GM21619 (cell line): ENCODE results near the gene TRIP13.
"Not testable (repeated sequence)": the region's sequence is repeated elsewhere in the genome, so short reads cannot be mapped to it uniquely, and the experiment has no call there.

Experiments used
- ATAC-seq: cut with Tn5 transposase; IDR thresholded peaks from one replicate; pipeline ENCODE4 v1.9.1; 2021; ENCODE audit not compliant: unreplicated experiment

The TRIP13 gene

DNA sequence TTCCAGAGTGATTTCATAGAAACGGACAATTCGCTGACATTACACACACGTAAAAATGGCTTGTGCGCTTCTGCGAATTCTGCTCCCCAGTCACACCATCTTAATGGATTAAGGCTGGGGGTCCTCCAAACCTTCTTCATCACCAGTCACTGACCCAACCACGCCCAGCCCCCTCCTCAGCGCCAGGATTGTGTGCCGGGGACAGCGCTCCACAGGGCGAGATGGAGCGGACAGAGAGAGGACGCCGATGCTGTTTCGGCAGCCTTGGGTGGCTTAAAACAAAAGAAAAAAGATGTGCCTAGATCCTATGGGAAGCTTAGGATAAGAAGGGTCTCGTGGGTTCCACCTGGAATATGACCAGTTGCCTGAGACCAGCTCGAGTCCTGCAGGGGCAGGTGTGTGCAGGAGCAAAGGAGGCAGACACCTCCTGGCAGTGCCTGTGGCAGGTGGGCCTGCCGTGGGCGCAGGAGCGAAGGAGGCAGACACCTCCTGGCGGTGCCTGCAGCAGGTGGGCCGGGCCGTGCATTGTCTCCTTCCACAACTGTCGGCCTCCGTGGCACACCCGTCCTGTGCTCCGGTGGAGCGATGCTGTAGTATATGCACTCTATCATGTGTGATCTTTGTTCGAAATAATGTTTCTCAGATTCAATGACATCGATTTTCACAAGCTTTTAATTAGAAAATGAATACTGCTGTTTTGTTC is 20.9 kb upstream of the TRIP13 start:
- no peak for ATAC-seq

DNA sequence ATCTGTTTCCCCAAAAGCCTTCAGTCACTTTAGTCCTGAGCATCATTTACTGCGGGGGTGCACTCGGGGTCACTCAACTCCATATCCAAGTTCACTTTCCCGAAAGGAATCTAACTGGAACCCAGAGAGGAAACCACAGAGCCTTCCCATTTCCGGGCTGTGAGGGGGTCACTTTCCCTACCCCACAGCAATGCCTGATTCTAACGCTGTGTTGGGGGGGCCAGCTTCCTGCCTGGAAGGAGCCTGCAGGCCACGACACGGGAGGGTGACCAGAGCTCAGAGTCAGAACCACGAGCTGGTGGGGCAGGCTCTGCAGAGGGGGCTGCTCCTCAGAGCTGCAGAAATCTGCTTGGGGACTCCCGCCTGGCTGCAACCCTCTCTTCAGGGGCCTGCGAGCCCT is 20.4 kb upstream of the TRIP13 start:
- no peak for ATAC-seq

DNA sequence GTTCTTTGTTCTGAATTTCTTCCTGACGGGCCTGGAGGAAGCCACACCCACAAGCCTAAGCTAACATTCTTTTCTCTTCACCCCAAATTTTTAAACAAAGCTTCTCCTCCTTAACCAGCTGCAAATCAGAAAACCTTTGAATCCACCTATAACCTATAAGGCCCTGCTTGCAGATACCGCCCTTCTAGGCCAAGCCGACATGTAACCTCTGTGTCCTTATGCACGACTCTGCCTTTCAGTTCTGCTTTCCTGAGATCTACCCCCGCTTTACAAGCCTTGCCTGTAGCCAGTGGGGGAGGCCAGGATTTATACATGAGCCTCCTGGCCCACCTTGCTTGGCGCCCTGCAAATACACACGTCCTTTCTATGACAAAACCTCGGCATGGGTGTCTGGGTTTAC is 19.4 kb upstream of the TRIP13 start:
- no peak for ATAC-seq

DNA sequence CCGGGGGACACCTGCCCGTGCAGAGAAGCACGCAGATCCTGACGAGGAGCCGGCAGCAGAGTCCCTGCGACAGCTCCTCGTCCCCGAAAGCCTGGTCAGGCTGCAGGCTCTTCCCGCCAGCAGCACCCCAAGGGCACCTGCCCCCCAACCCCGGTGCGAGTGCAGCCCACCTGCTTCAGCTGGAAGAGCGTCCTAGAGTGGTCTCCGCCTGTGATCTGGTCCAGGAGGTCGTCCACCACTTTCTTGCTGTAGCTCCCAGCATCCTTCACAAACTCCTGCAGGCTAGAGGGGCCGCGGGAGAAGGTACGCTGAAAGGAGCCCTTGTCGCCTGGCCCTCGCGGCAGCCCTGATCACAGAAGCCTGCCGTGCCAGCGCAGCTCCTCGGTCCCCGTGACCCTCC is 16.8 kb upstream of the TRIP13 start:
- no peak for ATAC-seq

DNA sequence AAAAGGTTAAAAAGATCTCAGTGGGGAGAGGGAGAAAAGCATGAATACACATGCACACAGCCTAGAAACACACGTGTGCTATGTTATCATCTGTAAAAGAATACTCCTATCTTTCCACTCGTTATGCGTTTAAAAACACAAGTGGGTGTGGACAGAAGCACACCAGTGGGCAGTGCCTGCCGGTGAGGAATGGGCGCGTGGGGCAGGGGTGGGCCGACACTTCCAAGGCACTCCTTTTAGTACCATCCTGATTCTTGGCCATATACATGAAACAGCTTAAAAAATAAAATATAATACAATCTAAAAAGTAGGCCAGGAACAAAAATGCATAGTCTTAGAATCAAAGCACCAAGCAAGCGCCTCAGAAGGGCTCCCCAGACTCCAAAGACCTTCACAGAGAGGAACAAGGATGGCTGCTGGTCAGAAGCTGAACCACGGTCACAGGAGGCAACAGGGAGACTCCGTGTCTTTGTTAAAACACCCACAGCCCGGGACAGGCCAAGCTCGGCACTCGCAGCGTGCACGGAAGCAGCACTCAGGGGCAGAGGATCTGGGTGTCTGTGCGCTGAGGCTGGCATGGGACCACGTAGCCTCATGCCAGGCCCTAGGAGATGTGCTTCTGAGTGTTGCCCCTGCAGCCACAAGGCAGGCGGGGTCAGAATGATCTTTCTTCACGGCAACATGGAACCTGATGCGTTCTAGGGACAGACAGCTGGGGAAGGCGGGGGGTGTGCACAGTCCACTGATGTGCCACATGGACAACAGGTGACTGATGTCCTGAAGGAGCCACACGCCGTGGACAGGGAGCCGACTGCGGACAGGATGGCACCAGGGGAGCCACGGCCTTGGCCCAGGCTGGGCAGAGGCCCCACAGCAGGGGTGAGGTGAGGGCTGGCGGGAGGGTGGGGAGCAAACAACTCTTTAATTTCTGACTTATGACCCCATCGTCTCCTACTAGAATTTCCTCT is 16.0 kb upstream of the TRIP13 start:
- no peak for ATAC-seq

DNA sequence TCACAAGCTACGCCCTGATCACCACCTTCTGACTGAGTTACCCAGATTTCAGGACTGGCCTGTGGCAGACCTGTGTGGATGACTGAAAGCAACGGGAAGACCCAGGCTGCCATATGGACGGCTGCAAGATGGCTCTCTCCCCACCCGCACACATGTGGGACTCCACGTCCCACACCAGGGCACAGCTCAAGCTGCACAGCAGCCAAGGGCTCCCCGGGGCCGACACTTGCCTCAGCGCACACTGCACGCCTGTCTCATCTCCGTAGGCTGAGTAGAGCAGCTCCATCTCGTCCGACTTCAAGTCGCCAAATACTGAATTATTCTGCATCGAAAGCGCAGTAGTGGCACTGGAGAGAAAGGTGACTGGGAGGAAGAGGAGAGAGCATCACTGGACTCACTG is 14.6 kb upstream of the TRIP13 start:
- no peak for ATAC-seq

DNA sequence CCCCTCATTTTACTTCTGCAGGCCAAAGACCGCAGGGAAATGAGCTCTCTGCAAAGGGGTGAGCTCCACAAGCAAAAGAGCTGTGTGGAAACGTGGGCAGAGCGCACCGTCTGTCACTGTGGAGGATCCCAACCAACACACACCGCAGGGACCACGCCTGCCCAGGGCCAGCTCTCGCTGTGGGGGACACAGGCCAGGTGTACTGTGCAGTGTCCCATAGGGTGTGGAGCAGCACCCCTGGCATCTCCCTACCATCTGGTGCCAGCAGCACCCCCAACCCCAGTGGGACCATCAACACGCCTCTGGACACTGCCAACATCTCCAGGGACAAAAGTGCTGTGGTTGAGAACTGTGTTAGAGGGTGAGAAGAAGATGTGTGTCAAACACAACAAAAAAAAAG is 14.0 kb upstream of the TRIP13 start:
- not testable (repeated sequence) for ATAC-seq

DNA sequence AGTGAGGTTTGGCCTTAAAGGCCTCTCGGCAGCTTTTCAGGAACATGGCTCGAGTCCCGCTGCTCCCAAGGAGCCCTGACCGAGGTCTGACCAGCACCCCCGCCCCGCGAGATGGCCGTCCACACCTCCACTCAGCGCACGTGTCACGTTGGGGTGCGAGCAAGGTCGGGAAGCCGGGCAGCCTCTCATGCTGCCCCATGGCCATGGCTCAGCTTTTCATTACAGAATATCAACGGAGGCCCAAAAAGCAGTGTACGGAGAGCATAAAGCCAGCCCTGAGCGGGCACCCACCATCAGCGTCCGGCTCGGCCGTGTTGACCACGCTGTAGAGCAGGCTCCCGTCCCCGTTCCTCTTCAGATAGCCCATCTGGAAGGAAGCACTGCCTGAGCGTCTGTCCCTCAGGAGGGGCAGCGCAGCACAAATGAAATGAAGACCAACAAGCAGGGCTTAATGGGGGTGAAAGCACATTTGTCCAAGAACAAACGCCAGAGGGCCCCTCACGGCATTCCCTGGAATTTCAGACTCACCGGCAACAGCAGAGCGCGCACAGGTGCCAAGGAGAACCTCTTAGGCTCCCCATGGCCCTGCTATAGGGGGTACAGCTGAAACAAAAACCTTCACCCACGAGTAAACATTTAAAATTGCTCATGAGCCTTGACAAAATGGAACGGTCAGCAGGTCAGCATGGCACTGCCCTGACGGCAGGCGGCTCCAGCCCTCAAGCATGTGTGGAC is 11.7 kb upstream of the TRIP13 start:
- ATAC-seq: no peak

DNA sequence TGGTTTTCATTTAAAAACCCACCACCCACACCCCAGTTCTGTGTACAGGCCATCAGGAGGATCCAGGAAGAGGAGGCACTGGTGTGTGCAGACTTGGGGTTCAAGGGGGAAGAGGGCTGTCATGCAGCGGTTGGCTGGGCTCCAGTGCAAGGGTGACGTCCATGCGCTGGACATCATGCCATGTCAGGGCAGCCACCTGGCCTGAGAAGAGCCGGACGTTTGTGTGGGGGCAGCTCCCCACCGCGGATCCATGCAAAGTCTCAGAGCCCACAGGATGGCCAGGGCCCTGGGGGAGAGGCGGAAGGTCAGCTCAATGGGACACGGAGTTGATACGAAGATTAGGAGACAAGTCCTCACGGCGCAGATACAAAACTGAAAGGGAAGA is 11.1 kb upstream of the TRIP13 start:
- no peak for ATAC-seq

DNA sequence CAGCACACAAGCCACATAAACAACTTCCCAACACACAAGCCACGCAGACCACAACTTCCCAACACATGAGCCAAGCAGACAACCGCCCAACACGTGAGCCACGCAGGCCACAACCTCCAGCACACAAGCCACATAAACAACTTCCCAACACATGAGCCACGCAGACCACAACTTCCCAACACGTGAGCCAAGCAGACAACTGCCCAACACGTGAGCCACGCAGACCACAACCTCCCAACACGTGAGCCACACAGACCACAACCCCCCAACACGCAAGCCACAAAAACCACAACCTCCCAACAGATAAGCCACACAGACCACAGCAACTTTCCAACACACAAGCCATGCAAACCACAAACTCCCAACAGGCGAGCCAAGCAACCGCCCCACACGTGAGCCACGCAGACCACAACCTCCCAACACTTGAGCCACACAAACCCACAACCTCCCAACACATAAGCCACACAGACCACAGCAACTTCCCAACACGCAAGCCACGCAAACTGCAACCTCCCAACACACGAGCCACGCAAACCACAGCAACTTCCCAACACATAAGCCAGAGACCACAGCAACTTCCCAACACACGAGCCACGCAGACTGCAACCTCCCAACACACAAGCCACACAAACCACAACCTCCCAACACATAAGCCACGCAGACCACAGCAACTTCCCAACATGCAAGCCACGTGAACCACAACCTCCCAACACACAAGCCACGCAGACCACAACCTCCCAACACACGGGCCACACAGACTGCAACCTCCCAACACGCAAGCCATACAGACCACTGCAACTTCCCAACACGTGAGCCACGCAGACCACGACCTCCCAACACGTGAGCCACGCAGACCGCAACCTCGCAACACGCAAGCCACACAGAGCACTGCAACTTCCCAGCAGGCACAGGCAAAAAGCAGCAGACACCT is 10.2 kb upstream of the TRIP13 start:
- no peak for ATAC-seq

DNA sequence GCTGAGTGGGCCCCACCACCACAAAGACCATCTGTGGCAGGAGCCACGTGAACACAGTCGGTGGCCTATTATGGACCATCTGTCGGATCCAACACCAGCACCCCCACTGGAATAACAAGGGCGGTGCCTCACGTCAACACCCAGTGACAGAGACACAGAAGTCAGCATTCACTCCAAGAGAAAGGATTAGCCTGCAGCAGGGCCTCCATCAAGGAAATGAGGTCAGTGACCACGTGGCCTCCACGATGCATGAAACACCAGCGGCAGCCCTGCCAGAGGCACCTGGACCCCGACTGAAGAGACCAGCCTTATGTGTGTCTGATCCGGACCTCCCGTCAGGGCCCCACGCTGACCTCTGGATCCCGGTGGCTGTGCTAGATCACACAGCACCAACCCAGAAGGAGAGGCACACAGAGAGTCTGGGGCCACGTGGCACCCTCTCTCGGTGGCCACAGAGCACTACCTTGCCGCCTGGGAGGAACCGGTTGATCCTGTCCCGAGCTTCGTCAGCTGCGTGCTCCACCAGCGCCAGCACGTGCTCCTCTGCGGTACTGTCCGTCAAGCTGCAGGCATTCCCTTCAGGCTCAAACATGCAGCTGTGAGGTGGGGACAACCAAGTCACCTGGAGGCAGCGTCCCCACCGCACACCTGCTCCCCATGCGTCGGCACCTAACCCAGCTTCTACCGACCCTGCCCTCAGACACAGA is 9.1 kb upstream of the TRIP13 start:
- ATAC-seq: no peak

DNA sequence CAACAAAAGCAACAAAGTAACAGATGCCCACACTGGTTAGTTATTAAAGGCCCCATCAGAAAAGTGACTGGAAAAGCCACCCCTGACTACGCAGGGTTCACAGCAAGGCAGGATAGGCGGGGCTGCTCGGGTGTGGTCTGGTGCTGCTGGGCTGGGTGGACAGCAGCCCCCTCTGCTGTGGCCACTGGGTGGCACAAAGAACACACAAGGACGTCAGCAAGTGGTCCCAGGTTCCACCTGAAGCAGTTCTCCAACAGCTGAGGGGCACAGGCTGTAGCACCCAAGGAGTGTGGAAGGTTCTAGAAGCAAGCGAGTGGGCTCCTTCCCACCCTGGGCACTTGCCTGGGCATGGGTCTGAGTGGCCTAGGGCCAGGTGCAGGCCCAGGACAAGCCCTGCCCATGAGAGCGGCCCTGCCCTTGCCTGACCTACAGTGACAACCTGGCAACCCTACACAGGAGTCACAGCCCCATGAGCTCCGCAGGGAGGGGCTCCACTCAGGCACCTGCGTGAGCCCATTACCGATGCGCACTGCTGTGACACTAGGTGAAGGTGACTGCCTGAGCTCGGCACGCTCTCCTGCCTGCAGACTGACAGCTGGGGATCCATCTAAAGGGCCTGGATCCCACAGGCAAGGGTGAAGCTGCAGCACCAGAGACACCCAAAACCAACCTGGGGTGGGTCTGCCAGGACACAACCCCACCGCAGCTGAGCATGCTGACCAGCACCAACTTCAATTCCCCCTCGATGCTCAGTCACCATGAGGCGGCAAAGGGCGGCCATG is 8.1 kb upstream of the TRIP13 start:
- ATAC-seq: no peak

DNA sequence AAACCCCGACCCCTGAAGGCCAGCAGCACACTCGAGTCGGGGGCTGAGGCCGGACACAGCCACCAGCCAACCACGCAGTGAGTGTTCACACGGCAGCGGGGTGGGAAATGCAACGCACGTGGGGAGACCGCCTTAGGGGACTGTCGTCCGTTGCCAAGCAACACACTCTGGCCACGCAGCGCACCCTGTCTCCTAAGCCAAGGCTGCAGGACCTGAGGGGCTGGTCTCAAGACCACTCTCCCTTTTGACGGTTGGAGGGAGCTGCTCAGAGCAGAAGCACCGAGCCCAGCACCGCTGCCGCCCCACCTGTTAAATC is 7.6 kb upstream of the TRIP13 start:
- no peak for ATAC-seq

DNA sequence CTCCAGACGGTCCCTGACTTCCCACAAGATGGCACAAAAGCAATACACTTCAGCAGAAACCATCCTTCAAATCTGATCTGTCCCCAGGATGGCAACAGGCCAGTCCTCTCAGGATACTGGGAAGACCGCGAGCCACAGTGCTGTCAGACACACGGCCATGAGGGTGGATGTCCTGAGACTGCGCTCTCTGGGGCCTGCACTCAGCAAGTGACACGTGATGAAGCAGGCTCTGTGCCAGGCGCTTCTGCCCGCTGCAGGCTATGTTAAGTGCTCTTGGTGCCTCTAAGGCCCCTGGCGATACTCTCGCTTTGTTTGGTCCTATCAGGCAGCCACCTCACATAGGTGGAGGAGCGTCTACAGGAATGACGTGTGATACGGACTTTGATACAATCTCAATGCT is 7.2 kb upstream of the TRIP13 start:
- ATAC-seq: no peak

DNA sequence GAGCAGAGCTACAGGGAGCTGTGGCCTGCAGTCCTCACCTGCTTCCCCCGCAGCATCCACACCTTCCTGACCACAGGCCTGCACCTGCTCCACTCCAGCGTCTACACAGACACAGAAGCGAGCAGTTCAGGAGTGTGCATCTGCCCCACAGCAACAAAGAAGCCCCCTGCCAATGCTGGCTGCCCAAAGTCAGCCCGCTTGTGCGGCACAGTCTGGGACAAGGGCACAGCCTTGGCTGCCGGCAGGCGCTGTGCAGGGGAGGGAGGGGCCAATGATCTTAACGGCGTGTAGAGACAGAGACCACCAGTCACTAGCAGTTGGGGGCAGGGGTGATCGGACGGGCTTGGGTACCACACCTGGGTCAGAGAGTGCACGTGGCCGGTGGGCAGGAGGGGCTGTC is 6.6 kb upstream of the TRIP13 start:
- no peak for ATAC-seq

DNA sequence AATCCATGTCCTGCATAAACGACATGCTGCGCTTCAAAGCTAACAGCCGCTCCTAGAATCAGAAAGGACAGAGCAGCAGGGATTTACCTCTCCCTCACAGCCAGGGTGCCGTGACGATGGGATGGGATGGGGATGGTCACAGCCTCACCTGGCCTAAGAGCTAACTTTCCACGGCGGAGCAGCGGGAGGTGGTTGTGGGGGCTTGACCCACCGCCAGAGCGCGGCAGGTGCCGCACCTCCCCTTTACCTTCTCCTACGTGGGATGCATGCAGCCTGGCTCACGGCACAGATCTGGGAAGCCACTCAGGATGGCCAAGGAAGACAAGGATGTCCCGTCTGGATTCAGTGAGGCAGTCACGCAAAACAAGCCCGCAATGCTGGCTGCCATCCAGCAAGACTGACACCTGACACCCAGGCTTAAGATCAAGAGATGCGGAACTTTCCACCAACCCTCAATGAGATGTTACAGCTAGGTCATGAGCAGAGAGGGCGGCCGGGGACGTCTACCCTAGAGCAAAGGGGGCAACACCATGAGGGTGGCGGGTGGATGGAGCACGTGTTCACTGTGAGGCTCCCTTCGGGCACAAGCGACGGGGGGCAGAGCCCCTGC is 5.9 kb upstream of the TRIP13 start:
- no peak for ATAC-seq

DNA sequence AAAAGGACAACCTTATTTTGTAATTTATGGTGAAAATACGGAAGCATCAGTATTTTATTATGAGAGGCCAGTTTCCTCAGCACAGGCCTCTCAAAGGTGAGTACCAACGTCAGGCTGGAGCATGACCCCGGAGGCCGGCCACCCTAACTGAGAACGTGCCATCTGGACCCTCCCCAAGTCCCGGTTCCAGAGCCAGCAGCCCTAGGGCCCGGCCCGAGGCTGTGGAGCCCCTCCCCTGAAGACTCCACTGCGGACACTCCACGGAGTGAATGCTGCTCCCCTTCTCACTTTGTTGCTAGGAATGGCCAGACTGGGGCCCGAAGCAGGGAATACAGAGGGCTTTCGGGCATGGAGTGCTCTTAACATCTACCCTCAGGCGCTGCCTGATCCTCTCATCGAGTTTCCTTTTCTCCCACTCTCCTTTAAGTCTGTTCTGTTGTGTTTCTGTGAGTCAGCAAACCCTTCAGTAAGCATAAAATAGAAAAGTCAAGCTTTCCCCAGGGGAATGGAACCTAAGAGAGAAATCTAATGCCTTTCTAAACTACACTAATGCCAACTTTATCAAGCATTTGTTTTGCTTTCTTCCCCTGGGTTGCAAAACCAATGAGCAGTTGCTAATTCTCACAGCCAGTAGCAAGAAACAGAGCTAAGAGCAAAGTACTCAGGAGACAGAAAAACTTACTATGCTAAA is 4.6 kb upstream of the TRIP13 start:
- no peak for ATAC-seq

DNA sequence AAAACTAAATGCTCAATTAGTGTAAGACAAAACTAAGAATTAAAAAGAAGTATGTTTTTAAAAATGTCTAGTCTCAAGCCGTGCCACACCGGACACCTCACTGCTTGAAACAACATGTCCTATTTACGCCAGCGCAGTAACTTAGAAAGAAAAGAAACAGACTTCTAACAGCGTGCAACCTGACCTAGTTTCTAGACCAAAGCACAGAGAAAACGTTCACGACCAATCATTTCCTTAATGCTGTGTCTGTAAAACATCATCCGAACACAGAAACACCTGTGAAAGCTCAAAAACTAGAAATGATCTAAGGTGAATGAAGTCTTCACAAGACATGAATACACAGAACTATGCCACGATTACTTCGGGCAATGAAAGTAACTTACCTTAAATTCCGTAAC is 4.0 kb upstream of the TRIP13 start:
- no peak for ATAC-seq
